ENCODE results near the gene CMSS1. TPM values are rescaled to one million over a fixed set of nuclear protein-coding genes. Genes with fewer than 3 reads are reported as not detected.

Gene CMSS1
- total RNA-seq, 1 donor from 2014 or later, result 51.5 TPM

GRCh38 chr3:99901200-99901926, 83.7 kb downstream of the CMSS1 start:
- DNase-seq (ENCODE audit: low spot score), result no peak

- no peak for DNase-seq (ENCODE audit: low spot score)
Measured at GRCh38 chr3:99902091-99902490, 84.4 kb downstream of the CMSS1 start.

- DNase-seq (ENCODE audit: low spot score), result no peak
Measured at GRCh38 chr3:99903869-99904268, 86.2 kb downstream of the CMSS1 start.

- DNase-seq (ENCODE audit: low spot score), result no peak
Measured at GRCh38 chr3:99907959-99908544, 90.4 kb downstream of the CMSS1 start.

- DNase-seq (ENCODE audit: low spot score), result no peak
Measured at GRCh38 chr3:99909714-99910495, 92.2 kb downstream of the CMSS1 start.

- no peak for DNase-seq (ENCODE audit: low spot score)
Measured at GRCh38 chr3:99910752-99911290, 93.2 kb downstream of the CMSS1 start.

- no peak for DNase-seq (ENCODE audit: low spot score)
Measured at GRCh38 chr3:99911433-99911832, 93.8 kb downstream of the CMSS1 start.

GRCh38 chr3:99915906-99916432, 98.3 kb downstream of the CMSS1 start:
- DNase-seq (ENCODE audit: low spot score), result no peak

GRCh38 chr3:99918715-99919114, 101.1 kb downstream of the CMSS1 start:
- DNase-seq (ENCODE audit: low spot score), result no peak

- DNase-seq (ENCODE audit: low spot score), result no peak
Measured at GRCh38 chr3:99919694-99920093, 102.0 kb downstream of the CMSS1 start.

- no peak for DNase-seq (ENCODE audit: low spot score)
Measured at GRCh38 chr3:99920481-99921376, 103.1 kb downstream of the CMSS1 start.

GRCh38 chr3:99921377-99921695, 103.7 kb downstream of the CMSS1 start:
- DNase-seq (ENCODE audit: low spot score), result no peak

GRCh38 chr3:99921986-99922385, 104.3 kb downstream of the CMSS1 start:
- DNase-seq (ENCODE audit: low spot score), result no peak

GRCh38 chr3:99923873-99924272, 106.2 kb downstream of the CMSS1 start:
- DNase-seq (ENCODE audit: low spot score), result no peak

- DNase-seq (ENCODE audit: low spot score), result no peak
Measured at GRCh38 chr3:99925584-99926230, 108.0 kb downstream of the CMSS1 start.

GRCh38 chr3:99927671-99928457, 110.2 kb downstream of the CMSS1 start:
- DNase-seq (ENCODE audit: low spot score), result no peak

GRCh38 chr3:99928771-99929744, 111.4 kb downstream of the CMSS1 start:
- DNase-seq (ENCODE audit: low spot score), result no peak

GRCh38 chr3:99929745-99930139, 112.1 kb downstream of the CMSS1 start:
- DNase-seq (ENCODE audit: low spot score), result no peak
